Right renal cortex interstitium (tissue), 3 donors: ENCODE data around the gene COL1A1. TPM values are rescaled to one million over a fixed set of nuclear protein-coding genes. Genes with fewer than 3 reads are reported as not detected.

Source experiments
- DNase-seq, 3 donors: peaks; one replicate each; pipeline ENCODE4 v3.0.0-alpha.2; 2013; ENCODE audit warnings: low read depth in 3 of 3, low spot score in 2 of 3
- polyA plus RNA-seq, 3 donors: library from polyadenylated mRNA; unstranded; fragments of 120-200 nt; gene quantifications; one replicate each; pipeline ENCODE4 v1.2.1, GENCODE V29; 2013; ENCODE audit not compliant: insufficient read length in 3 of 3

Gene COL1A1
- polyA plus RNA-seq, 3 donors, result 367 to 390 (median 375) TPM

DNA sequence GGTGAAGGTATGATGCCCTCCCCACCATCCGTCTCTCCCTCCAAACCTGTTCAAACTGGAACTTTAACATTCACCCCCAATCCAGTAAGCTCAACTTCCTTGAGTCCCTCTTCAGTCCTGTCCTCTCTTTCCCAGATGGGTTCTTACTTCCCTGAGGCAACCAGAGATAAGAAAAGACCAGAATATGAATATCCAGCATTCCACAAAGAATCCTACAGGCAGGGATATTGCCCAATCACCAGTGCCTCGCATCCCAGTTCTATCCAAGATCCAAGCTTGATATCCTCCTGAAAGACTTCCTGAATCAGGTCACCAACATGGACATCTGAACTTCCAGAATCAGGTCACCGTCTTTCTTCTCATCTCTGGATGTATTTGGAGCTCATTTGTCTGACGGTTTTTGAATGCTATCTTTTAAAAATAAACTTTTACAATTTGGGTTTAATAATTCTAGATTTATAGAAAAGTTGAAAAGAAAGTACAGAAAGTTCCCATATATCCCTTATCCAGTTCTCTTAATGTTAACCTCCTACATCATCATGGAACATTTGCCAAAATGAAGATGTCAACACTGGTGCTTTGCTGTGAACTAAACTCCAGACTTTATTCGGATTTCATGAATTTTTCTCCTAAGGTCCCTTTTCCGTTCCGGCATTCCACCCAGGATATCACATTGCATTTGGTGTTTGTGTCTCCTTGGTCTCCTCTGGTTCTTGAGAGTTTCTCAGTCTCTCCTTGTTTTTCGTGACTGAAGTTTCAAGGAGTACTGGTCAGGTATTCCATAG, 13.7 kb upstream of the COL1A1 start:
- no peak for DNase-seq

- DNase-seq, result no peak
Observed at GRCh38 chr17:50213026-50214022, 11.9 kb upstream of the COL1A1 start.

DNA sequence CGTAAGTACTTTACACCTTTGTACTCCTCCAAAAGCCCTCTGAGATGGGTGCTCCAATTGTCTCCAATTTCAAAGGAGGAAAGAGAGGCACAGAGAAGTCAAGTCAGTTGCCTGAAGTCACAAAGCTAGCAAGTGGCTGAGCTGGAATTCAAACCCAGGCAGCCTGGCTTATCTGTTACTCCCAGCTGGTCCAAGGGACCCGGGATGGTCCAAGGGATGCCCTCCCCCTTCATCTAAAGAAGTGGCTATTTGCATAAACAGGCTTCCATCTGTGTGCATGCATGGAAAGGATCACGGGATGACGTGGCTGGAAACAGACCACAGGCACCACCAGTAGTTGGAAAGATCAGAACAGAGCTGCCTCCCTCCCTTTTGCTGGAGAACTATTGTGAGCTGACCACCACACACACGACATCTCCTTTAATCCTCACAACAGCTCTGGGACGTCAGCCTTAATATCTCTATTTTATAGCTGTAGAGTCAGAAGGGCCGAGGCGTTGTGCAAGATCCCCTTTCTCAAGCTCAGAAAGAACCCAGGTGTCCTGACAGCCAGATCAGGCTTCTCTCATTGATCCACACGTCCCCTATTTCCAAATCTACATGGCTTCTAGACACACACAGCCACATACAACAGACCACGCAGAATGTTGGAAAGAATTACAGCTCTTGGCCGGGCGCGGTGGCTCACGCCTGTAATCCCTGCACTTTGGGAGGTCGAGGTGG, 10.9 kb upstream of the COL1A1 start:
- DNase-seq, result no peak

GRCh38 chr17:50211249-50212120, 10.1 kb upstream of the COL1A1 start:
- DNase-seq, result no peak

- no peak for DNase-seq
Observed at GRCh38 chr17:50210240-50211225, 9.1 kb upstream of the COL1A1 start.

GRCh38 chr17:50209472-50210239, 8.2 kb upstream of the COL1A1 start:
- peak in 2 of 3 donors; percentile 82 to 83 for DNase-seq

GRCh38 chr17:50209133-50209471, 7.7 kb upstream of the COL1A1 start:
- DNase-seq, result no peak

DNA sequence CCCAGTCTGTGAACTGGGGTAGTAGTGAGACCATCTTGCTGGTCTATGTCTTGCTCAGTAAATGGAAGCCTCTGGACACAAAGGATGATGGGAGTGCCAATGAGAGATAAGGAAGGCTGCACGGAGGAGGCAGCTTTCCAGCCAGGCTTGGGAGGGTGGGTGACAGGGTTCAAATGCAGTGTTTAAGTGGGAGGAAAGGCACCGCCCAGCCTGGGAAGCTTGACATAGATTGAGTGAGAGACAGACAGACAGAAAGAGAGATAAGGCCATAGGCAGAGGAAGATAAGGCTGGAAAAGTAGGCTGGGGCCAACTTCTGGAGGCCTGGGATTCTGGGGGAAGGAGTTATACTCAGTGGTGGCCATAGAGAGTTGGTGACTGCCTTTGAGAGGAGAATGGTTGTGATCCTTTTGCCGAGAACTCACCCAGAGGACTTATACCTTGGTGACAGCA, 7.2 kb upstream of the COL1A1 start:
- no peak for DNase-seq

- no peak for DNase-seq
Observed at GRCh38 chr17:50207792-50208567, 6.5 kb upstream of the COL1A1 start.

DNA sequence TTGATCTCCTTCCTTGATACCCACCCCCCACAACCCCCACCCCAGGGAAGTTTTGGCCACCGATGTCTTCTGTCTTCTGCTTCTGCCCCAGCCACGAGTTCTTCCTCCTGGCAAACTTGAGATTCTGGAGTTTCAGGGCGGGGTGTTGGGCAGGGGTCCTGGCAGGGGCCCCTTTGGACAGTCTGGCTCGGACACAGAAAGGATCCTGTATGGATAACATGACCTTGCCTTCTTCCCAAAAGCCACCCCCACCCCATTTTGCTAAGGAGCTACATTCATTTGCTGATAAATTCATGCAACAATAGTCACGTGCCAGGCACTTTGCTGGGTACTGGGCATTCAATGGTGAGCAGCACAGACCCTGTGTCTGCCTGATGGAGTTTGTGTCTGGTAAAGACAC, 5.9 kb upstream of the COL1A1 start:
- DNase-seq, result no peak

DNA sequence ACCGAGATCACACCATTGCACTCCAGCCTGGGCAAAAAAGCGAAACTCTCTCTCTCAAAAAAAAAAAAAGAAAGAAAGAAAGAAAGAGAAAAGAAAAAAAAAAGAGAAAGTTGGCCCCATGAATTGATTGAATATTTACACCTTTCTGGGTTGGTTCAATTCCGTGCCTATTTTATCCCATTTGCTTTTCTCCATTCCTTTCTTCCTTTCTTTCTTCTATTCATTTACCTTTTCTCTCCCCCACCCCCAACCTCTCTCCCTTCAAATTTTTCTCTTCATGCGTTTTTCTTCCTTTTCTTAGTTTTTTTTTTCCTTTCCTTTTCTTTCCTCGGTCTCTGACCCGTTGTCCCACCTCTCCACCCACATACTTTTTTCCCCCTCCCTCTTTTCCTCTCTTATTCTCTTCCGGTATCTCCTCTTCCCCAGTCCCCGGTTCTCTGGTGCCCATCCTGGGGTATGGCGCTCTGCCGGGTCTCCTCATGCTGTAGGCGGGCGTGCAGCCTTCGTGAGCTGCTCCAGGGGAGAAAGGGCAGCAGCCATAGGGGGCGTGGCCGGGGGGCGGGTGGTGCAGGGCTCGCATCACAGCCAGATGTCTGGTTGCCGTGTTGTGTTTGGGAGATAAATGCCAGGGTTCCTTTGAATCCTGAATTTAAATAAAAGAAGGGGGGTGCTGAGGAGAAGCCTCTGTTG, 5.3 kb upstream of the COL1A1 start:
- no peak for DNase-seq

GRCh38 chr17:50205963-50206505, 4.6 kb upstream of the COL1A1 start:
- no peak for DNase-seq

- DNase-seq, result no peak
Observed at GRCh38 chr17:50205111-50205962, 3.9 kb upstream of the COL1A1 start.

- no peak for DNase-seq
Observed at GRCh38 chr17:50204431-50204830, 3.0 kb upstream of the COL1A1 start.

GRCh38 chr17:50203604-50204345, 2.3 kb upstream of the COL1A1 start:
- no peak for DNase-seq
